Memory B cell (primary cell): ENCODE results near the gene MIA2.
"Not testable (repeated sequence)": the region's sequence is repeated elsewhere in the genome, so short reads cannot be mapped to it uniquely, and the experiment has no call there.

ENCODE experiments used
- ATAC-seq: fragments of 150-1000 bp; cut with Tn5 transposase; 2 replicates; pipeline ENCODE4 v1.10.0; 2021; ENCODE audit warnings: low read depth, mild to moderate bottlenecking, moderate library complexity
- DNase-seq, 2 donors: peaks; one replicate each; pipeline ENCODE4 v3.0.0; 2022; ENCODE audit warnings: low spot score in 2 of 2
- H3K27ac Mint-ChIP-seq: one replicate; pipeline ENCODE4 v1.8.0; 2022; ENCODE audit warnings: mild to moderate bottlenecking, moderate library complexity, mixed read lengths
- H3K27me3 Mint-ChIP-seq: one replicate; pipeline ENCODE4 v1.8.0; 2022; ENCODE audit warnings: mixed read lengths
- H3K36me3 Mint-ChIP-seq: one replicate; pipeline ENCODE4 v1.8.0; 2022; ENCODE audit warnings: mild to moderate bottlenecking, mixed read lengths
- H3K4me1 Mint-ChIP-seq: one replicate; pipeline ENCODE4 v1.8.0; 2022; ENCODE audit warnings: mixed read lengths
- H3K4me3 Mint-ChIP-seq: one replicate; pipeline ENCODE4 v1.8.0; 2022; ENCODE audit warnings: mild to moderate bottlenecking, moderate library complexity, mixed read lengths
- H3K9me3 Mint-ChIP-seq: one replicate; pipeline ENCODE4 v1.8.0; 2022; ENCODE audit warnings: mixed read lengths

MIA2 gene

DNA sequence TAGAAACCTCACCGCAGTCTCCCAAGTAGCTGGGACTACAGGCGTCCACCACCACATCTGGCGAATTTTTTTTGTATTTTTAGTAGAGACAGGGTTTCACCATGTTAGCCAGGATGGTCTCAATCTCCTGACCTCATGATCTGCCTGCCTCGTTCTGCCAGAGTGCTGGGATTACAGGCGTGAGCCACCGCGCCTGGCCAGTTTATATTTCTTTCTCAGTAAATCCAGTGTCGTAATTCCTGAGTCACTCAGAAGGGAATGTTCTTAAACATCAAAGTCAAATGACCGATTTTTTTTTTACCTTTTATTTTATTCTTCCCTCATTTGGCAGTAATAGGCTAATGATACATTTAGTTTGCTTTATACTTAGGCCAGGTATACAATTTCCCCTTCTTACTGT is 118.0 kb downstream of the MIA2 start:
- no peak for DNase-seq
- Mint-ChIP-seq H3K9me3 (peaks cover 6% of the 10 kb centered on the region), H3K27ac (no peak overlapping the region), H3K36me3 (peaks cover 50% of the 10 kb centered on the region), H3K27me3 (no peaks in the 10 kb centered on the region), H3K4me3 (no peak overlapping the region), H3K4me1 (peaks cover 3% of the 10 kb centered on the region)
- no peak for ATAC-seq

DNA sequence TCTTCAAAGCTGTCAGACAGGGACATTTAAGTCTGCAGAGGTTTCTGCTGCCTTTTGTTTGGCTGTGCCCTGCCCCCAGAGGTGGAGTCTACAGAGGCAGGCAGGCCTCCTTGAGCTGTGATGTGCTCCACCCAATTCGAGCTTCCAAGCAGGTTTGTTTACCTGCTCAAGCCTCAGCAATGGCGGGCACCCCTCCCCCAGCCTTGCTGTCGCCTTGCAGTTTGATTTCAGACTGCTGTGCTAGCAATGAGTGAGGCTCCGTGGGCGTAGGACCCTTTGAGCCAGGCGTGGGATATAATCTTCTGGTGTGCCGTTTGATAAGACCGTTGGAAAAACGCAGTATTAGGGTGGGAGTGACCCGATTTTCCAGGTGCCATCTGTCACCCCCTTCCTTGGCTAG is 125.4 kb downstream of the MIA2 start:
- not testable (repeated sequence) for ATAC-seq
- H3K36me3 Mint-ChIP-seq: peaks cover 67% of the 10 kb centered on the region

DNA sequence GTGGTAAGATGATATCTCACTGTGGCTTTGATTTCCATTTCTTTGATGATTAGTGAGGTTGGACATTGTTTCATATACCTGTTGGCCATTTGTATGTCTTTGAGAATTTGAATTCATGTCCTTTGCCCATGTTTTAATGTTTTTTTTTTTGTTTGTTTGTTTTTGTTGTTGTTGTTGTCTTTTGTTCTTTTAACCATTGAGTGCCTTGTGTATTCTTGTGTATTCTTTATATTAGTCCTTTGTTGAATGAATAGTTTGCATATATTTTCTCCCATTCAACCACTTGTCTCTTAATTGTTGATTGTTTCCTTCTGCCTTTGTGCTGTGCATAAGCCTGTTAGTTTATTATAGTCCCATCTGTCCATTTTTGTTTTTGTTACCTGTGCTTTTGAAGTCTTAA is 126.6 kb downstream of the MIA2 start:
- Mint-ChIP-seq H3K27me3 (no peaks in the 10 kb centered on the region), H3K27ac (no peak overlapping the region), H3K4me1 (peaks cover 10% of the 10 kb centered on the region), H3K36me3 (peaks cover 71% of the 10 kb centered on the region), H3K4me3 (no peak overlapping the region), H3K9me3 (peaks cover 18% of the 10 kb centered on the region)
- ATAC-seq (no peak), DNase-seq (no peak)

More for the DNA sequence above, 125.4 kb downstream of the MIA2 start:
- Mint-ChIP-seq H3K4me1 (peaks cover 10% of the 10 kb centered on the region), H3K9me3 (peaks cover 13% of the 10 kb centered on the region)
- DNase-seq, H3K4me3 Mint-ChIP-seq, H3K27ac Mint-ChIP-seq, H3K27me3 Mint-ChIP-seq: not testable (repeated sequence)

DNA sequence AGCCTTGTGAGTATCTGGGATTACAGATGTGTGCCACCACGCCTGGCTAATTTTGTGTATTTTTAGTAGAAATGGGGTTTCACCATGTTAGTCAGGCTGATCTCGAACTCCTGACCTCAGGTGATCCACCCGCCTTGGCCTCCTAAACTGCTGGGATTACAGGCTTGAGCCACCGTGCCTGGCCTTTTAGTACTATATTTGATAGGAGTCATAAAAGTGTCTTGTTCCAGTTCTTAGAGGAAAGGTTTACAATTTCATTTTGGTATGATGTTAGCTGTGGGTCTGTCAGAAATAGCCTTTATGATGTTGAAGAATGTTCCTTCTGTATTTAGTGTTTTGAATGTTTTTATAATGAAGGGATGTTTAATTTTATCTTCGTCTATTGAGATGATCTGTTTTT is 127.8 kb downstream of the MIA2 start:
- H3K27ac Mint-ChIP-seq, H3K27me3 Mint-ChIP-seq, H3K4me1 Mint-ChIP-seq, H3K4me3 Mint-ChIP-seq, DNase-seq, ATAC-seq: not testable (repeated sequence)
- peaks cover 72% of the 10 kb centered on the region for H3K36me3 Mint-ChIP-seq
- H3K9me3 Mint-ChIP-seq: peaks cover 21% of the 10 kb centered on the region

DNA sequence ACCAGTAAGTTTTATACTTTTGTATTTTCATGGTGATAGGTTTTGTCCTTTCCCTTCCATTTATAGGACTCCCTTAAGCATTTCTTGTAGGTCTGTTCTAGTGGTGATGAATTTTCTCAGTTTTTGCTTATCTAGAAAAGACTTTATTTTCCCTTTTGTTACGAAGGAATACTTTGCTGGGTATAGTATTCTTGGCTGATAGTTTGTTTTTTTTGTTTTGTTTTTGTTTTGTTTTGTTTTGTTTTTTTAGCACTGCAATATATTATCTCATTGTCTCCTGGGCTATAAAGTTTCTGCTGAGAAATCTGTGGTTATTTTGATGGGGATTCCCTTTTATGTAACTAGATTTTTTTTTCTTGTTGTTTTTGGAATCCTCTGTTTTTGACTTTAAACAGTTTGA is 130.8 kb downstream of the MIA2 start:
- Mint-ChIP-seq H3K9me3 (peaks cover 20% of the 10 kb centered on the region), H3K27ac (no peak overlapping the region), H3K27me3 (no peaks in the 10 kb centered on the region), H3K4me3 (no peak overlapping the region), H3K4me1 (peaks cover 7% of the 10 kb centered on the region), H3K36me3 (peaks cover 56% of the 10 kb centered on the region)
- DNase-seq (no peak), ATAC-seq (no peak)

DNA sequence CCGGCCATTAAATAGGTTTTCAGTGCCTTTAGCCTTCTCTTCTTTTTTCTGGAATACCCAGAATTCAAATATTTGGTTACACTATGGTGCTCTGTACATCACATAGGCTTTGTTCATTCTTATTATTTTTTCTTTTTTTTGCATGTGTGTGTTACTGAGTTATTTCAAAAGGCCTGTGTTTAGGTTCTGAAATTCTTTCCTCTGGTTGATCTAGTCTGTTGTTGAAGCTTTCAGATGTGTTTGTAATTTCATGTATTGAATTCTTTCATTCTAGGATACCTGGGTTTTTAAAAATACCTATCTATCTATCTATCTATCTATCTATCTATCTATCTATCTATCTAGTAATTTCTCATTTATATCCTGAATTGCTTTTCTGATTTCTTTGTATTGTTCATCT is 131.6 kb downstream of the MIA2 start:
- H3K9me3 Mint-ChIP-seq: peaks cover 20% of the 10 kb centered on the region
- H3K4me3 Mint-ChIP-seq: no peak overlapping the region
- peaks cover 50% of the 10 kb centered on the region for H3K36me3 Mint-ChIP-seq
- no peaks in the 10 kb centered on the region for H3K27me3 Mint-ChIP-seq
- no peak overlapping the region for H3K27ac Mint-ChIP-seq
- no peak for ATAC-seq
- H3K4me1 Mint-ChIP-seq: peaks cover 1% of the 10 kb centered on the region
- DNase-seq: no peak

DNA sequence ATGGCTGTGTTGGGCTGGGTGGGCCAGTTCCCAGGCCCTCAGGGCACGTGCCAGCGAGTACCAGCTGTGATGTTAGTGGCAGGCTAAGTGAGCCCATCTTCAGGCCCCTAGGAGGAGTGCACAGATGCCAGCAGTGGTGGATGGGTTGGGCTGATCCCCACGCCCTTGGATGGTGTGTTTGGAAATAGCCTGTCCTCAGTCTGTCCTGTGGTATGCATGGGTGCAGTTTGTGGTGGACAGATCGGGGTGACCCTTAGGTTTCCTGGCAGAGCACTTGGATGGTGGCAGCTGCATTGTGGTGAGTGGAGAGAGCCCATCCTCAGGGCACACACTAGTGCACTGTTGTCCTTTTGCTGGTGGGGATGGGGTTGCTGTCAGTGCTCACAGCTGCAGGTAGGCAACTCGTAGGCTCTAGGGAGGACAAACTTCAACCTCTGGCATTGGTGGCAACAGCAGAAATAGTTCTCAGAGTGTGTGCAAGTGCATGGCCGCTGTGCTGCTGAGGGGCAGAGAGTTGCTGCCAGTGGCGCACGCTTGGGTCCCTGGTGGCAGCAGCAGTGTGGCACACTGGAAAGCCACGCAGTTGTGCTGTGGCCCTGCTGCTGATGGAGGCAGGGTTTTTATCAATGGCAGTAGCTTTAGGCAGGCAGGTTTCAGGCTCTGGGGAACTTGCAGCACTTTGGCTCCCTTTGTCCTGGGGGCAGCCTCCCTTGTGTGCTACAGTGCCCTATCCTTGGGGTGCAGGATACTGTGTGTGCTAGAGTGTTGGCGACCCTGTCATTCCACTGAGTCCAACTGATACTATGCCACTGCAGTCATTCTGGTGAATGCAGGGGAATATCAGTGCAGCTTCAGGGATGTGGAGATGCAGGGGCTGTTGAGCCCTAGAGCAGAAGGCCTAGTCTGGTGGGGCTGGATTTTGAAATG is 133.0 kb downstream of the MIA2 start:
- Mint-ChIP-seq H3K4me1 (no peaks in the 10 kb centered on the region), H3K27me3 (no peaks in the 10 kb centered on the region), H3K9me3 (peaks cover 18% of the 10 kb centered on the region), H3K36me3 (peaks cover 41% of the 10 kb centered on the region), H3K4me3 (no peak overlapping the region), H3K27ac (no peak overlapping the region)
- ATAC-seq: no peak
- no peak for DNase-seq

DNA sequence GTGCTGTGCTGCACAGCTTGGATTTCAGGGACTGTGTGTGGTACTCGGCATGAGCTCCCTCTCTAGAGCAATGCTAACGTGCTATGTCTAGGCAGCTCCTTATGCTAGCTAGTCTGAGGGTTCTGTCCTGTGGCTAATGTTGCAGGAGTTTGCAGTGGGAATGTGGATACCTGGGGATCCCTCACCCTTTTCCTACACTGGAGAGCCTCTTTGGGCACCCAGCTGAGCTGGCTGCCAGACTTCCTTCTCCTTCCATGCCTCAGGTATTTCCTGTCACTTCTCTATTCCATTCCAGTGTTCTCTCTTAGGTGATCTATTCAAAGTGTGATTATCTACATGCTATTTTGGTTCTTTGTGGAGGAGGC is 133.7 kb downstream of the MIA2 start:
- H3K36me3 Mint-ChIP-seq: peaks cover 37% of the 10 kb centered on the region
- ATAC-seq: no peak
- H3K27me3 Mint-ChIP-seq: no peaks in the 10 kb centered on the region
- H3K9me3 Mint-ChIP-seq: peaks cover 18% of the 10 kb centered on the region
- H3K27ac Mint-ChIP-seq: no peak overlapping the region
- DNase-seq: no peak
- H3K4me1 Mint-ChIP-seq: no peaks in the 10 kb centered on the region
- H3K4me3 Mint-ChIP-seq: no peak overlapping the region

DNA sequence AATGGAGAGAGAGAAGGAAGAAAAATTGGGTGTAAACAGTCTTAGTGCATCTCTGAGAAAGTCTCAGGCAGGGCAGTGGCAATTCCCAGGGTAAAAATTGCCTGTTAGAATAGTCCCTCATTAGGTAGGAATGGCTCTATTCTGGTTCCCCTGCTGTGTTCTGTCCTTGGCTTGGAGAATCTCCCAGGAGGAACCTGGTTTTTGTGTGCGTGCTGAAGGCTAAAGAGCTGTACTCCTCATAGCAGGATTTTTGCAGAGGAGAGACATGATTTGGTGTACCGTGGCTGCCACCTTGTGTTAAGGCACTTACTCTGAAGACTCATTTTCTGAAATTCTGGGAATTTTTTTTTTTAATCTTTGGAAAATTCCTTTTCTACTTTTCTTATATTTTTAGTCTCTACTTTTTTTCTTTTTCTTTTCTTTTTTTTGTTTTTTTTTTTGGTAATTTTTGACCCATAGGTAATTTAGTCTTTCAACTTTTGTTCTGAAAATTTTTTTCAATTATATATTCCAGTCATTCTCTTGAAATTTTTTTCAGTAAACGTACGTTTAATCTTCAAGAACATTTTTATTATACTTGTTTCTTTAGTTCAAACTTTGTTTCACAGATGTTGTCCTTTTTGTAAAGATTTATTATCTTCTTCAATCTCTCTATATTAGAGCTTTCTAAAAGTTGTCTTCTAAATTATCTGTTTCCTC is 134.7 kb downstream of the MIA2 start:
- DNase-seq (no peak), ATAC-seq (no peak)
- Mint-ChIP-seq H3K27ac (peak overlapping the region; percentile 7), H3K36me3 (peaks cover 35% of the 10 kb centered on the region), H3K4me1 (no peaks in the 10 kb centered on the region), H3K27me3 (no peaks in the 10 kb centered on the region), H3K9me3 (peaks cover 13% of the 10 kb centered on the region), H3K4me3 (no peak overlapping the region)

DNA sequence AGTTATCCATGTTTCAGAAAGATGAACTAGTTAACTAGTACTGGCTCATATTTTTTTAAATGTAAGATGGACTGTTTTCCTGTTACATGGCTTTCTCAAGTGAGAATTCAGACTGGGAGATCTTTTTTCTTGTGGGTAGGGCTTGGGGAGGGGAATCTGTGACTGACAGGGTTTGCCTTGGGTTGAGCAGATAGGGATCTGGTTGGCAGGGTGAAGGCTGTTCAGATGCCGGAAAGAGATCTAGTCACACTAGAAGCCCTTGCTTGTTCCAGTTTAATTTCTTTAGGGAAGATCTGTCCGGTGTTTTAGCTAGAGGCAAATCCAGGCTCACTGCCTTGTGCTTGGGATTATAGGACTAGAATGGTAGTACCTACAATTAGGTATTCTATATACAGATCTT is 135.3 kb downstream of the MIA2 start:
- Mint-ChIP-seq H3K4me3 (no peak overlapping the region), H3K9me3 (peaks cover 10% of the 10 kb centered on the region), H3K4me1 (no peaks in the 10 kb centered on the region), H3K27me3 (no peaks in the 10 kb centered on the region), H3K27ac (peak overlapping the region; percentile 7), H3K36me3 (peaks cover 30% of the 10 kb centered on the region)
- ATAC-seq (no peak), DNase-seq (no peak)

DNA sequence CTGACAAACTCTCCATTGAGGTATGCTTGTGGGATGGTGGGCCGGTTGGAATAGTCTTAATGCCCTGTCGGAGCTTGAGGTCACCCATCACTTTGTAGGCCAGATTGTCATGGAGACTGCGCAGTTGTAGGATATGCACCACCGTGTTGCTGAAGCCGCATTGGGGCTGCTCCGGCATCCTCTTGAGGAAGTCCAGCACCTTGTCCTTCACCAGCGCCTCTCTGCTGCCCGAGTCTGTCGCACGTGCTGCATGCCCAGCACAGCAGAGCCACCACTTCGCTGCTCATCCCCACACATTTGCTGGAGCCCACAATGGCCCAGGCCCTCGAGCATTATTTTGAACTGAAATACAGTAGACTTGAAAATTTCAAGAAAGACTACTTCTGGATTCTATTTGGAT is 136.7 kb downstream of the MIA2 start:
- Mint-ChIP-seq H3K4me1 (no peaks in the 10 kb centered on the region), H3K36me3 (peaks cover 21% of the 10 kb centered on the region), H3K9me3 (peaks cover 5% of the 10 kb centered on the region), H3K27ac (no peak overlapping the region), H3K27me3 (no peaks in the 10 kb centered on the region), H3K4me3 (no peak overlapping the region)
- ATAC-seq (no peak), DNase-seq (no peak)

DNA sequence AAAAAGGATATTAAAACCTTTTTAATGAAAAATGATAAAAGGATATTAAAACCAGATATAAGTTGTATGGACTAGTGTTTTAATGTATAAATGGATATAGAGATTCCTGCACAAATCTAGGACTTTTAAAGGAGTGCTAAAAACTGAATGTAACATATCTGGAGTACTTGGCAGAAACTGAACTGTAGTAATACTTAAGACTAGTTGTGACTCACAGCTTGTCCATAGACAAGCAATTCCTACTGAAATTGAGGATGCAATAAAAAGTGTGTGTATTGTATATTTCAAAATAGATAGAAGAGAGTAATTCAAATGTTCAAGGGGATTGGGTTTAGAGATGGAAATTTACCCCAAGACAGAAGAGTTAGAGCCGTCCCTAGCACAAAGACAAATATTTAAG is 138.9 kb downstream of the MIA2 start:
- no peaks in the 10 kb centered on the region for H3K27me3 Mint-ChIP-seq
- no peak overlapping the region for H3K27ac Mint-ChIP-seq
- DNase-seq: no peak
- no peak overlapping the region for H3K4me3 Mint-ChIP-seq
- ATAC-seq: no peak
- peaks cover 16% of the 10 kb centered on the region for H3K36me3 Mint-ChIP-seq
- no peaks in the 10 kb centered on the region for H3K9me3 Mint-ChIP-seq
- no peaks in the 10 kb centered on the region for H3K4me1 Mint-ChIP-seq

DNA sequence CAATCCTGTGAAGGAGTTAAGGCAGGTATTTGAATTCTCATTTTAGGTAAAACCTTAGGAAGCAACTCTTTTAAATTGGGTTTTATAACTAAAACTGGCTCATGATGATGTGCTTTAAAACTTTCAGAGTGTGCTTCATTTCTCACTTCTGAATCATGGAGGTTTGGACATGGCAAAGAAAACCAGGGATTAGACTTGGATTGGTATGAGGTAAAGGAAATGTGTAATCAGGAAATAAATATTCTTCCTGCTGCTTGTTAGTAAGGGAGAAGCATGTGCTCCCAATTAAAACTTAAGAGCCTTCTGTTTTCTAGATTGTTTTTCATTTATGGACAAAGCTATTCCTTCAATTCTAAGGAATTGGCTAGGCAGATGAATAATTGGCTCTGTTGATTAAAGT is 141.1 kb downstream of the MIA2 start:
- Mint-ChIP-seq H3K27ac (no peak overlapping the region), H3K36me3 (peaks cover 14% of the 10 kb centered on the region), H3K9me3 (no peaks in the 10 kb centered on the region)

DNA sequence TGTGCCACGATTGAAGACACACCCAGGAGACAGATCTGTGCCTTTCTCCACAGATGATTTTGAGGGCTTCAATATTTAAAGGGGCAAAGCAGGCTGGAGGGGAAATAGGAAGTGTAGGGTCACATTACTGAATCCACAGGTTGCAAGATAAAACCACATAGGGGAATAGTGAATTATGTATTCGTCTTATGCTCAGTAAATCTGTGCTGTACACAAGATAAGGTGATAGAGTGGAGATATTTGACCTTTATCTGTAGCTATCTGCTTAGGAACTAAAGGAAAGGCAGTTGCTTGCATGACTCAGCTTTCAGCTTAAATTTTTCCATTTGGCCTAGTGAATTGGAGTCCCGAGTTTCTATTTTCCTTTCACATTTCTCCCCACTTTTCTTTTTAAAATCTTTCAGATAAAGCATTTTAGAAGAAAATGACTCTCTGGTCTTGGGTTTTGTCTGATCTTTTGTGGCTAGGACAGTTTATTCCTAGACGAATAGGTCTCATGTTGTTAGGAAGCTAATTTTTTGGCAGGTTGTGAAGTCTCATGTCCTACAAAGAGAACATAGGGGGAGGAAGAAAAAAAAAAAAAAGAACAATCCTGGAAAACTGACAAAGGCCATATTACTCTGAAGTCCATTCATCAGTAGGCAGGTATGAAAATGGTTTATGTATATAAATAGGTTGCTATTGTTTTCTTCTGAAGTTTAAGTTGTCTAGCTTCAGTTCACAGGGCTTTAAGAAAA is 143.1 kb downstream of the MIA2 start:
- Mint-ChIP-seq H3K27ac (no peak overlapping the region), H3K27me3 (no peaks in the 10 kb centered on the region), H3K36me3 (peaks cover 8% of the 10 kb centered on the region), H3K9me3 (no peaks in the 10 kb centered on the region), H3K4me1 (no peaks in the 10 kb centered on the region), H3K4me3 (no peak overlapping the region)
- no peak for DNase-seq
- no peak for ATAC-seq

More for the DNA sequence above, 141.1 kb downstream of the MIA2 start:
- ATAC-seq (no peak), DNase-seq (no peak)
- Mint-ChIP-seq H3K27me3 (no peaks in the 10 kb centered on the region), H3K4me3 (no peak overlapping the region), H3K4me1 (no peaks in the 10 kb centered on the region)
